IPS-NIHi11 (cell line): ENCODE measurements around the gene PUS7.
"Not testable (repeated sequence)": the region's sequence is repeated elsewhere in the genome, so short reads cannot be mapped to it uniquely, and the experiment has no call there.

Experiments
- DNase-seq: peaks from one replicate; pipeline ENCODE4 v3.0.0; 2012; ENCODE audit warnings: mixed read lengths, low spot score

The PUS7 gene

DNA sequence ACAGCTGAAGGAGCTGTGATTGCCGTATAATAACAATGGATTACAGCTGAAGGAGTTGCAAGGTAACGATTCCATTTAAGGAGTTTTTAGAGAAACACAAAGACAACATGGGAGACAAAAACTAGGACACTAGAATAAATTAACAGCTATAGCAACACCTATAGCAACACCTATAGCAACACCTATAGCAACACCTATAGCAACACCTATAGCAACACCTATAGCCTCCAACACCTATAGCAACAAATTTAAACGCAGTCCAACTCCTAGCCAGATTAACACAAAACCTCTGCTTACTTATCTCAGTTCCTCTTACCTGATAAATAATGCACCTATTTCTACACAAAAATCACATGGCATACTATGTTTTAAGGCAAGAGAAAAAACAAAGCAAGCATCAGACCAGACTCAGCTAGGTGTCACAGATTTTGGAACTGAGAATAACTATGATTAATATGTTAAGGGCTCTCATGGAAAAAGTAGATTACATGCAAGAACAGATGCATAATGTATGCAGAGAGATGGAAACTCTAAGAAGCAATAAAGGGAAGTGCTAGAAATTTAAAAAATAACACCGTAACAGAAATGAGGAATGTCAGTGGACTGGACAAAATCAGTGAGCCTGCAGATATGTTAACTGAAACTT lies 77.6 kb downstream of the PUS7 start:
- DNase-seq, result peak; percentile 20

DNA sequence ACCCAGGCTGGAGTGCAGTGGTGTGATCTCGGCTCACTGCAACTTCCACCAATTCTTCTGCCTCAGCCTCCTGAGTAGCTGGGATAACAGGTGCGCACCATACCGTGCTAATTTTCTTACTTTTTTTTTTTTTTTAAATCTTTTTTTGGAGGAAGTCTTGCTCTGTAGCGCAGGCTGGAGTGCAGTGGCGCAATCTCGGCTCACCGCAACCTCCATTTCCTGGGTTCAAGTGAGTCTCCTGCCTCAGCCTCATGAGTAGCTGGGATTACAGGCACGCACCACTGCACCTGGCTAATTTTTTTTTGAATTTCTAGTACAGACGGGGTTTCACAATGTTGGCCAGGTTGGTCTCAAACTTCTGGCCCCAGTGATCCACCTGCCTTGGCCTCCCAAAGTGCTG lies 79.9 kb downstream of the PUS7 start:
- not testable (repeated sequence) for DNase-seq

DNA sequence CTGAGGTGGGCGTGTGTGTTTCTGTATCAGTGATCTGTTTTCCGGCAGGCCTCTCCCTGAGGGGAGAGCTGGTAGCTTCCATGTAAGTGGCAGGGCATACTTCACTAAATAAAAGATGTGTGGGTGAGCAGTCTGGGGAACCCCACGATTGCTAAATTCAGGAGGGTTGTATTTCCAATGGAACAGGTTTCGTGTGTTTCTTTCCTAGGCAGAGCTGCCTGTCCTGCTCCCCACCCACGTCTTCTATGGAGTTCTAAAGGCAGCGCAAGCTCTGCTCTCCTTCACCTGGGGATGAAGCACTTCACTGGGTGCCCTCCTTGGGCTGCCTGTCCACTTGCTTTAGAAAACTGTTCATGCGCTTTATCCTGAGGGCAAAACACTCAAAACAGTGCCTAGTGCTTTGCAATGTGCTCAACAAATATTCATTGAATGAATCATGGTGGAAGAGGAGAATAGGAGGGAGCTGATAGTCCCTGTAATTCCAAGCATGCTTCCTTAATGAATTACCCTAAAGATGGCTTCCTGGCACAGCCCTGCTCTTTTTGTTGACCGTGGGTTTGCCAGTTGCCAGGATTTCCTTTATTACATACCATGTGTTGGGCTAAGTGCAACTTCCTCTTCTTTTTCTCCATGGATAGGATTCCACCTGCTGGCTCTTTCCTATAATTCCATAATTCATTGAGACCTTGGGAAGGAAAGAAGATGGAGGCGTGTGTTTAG lies 82.7 kb downstream of the PUS7 start:
- DNase-seq, result peak; percentile 25

DNA sequence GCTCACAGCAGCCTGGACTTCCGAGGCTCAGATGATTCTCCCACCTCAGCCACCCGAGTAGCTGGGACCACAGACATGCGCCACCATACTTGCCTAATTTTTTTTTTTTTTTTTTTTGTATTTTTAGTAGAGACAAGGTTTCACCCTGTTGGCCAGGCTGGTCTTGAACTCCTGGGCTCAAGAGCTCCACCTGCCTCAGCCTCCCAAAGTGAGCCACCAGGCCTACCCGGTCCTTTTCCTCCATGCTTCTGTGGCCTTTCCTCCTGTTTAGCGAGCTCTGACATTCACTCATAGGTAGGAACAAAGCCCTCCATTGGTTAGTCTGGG lies 83.3 kb downstream of the PUS7 start:
- no peak for DNase-seq

- DNase-seq, result no peak
These were observed 83.8 kb downstream of the PUS7 start for GRCh38 chr7:105438254-105438653.

- not testable (repeated sequence) for DNase-seq
These were observed 84.7 kb downstream of the PUS7 start for GRCh38 chr7:105437356-105437755.

DNA sequence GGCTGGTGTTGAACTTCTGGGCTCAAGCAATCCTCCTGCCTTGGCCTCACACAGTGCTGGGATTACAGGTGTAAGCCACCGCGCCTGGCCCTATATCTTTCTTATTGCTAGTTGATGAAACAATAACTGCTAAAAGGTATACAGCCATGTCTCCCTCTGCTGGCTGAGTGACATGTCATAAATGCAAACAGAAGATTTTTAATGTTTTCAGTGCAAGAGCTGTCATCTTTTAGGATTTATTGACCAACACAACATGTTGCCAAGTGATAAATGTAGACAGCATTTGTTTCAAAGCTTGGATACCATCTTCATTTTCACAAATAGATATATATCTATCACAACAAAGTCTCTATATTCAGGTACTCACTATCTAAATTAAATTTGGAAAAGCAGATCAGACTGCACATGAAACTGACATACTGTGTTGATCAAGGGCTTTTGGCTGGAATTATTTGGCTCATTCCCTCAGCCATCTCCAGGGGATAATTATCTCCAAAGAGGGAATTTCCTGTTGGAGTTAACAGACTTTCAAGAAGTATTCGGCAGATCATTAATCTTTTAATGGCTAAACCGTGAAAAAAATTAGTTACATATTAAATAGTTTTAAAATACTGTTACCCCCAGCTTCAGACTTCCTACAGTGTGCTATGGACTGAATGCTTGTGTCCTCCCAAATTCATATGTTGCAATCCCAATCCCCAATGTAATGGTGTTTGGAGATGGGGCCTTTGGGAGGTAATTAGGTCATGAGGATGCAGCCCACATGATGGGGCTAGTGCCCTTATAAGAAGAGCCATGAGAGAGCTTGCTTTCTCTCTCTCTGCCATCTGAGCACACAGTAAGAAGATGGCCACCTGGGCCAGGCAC lies 92.1 kb downstream of the PUS7 start:
- peak; percentile 48 for DNase-seq

DNA sequence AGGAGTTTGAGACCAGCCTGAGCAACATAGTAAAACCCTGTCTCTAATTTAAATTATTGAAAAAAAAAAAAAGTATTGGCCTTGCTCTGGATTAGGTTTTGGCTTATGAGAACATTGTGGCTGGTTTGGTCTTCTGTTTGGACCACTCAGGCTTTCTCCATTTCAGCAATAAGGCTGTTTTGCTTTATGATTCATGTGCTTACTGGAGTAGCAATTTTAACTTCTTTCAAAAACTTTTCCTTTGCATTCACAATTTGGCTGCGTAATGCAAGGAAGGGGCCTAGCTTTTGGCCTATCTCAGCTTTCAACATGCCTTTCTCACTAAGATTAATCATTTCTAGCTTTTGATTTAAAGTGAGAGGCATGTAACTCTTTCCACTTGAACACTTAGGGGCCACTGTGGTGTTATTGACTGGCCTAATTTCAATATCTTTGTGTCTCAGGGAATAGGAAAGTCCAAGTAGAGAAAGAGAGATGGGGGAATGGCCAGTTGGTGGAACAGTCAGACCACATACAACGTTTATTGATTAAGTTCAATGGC lies 95.4 kb downstream of the PUS7 start:
- DNase-seq, result no peak

GRCh38 chr7:105423987-105424386 lies 98.1 kb downstream of the PUS7 start:
- DNase-seq, result no peak

- DNase-seq, result peak; percentile 37
These were observed 108.1 kb downstream of the PUS7 start for GRCh38 chr7:105413887-105414437.

- DNase-seq, result not testable (repeated sequence)
These were observed 111.3 kb downstream of the PUS7 start for GRCh38 chr7:105410774-105411173.

GRCh38 chr7:105409775-105410174 lies 112.3 kb downstream of the PUS7 start:
- DNase-seq, result not testable (repeated sequence)

- no peak for DNase-seq
These were observed 113.2 kb downstream of the PUS7 start for GRCh38 chr7:105408791-105409410.
